ENCODE results near the gene PC. TPM values are rescaled to one million over a fixed set of nuclear protein-coding genes. Genes with fewer than 3 reads are reported as not detected.

The PC gene
- total and polyA plus RNA-seq, 2 donors (not counting 3 experiments of a cell fraction or from before 2014, with no cell fraction given) = 5.5 to 17.5 TPM

GRCh38 chr11:66932543-66932942 is 25.6 kb downstream of the PC start:
- H3K9me1 ChIP-seq (replicated peaks; ENCODE audit: control insufficient read depth, extremely low read depth, insufficient read depth, low read length) = no peaks in the 10 kb centered on the region
- no peaks in the 10 kb centered on the region for H3K79me2 ChIP-seq (ENCODE audit: control insufficient read depth, insufficient read depth, low read length)
- no peaks in the 10 kb centered on the region for H3K9me3 ChIP-seq (replicated peaks; ENCODE audit: control insufficient read depth, insufficient read depth, low read length)
- intact Hi-C loops (cut with micrococcal nuclease) (no loop called here), dilution Hi-C loops (cut with MboI; ENCODE audit: extremely low pct_ligation_motif_present, low sequenced_read_pairs) (no loop called here)
- no peak overlapping the region for H3K27ac ChIP-seq (ENCODE audit: insufficient read depth, low read depth, low read length)
- H3K27me3 ChIP-seq (ENCODE audit: control insufficient read depth in 2 of 2, insufficient read depth in 2 of 2, low read length in 2 of 2) = no peaks in the 10 kb centered on the region
- ChIA-PET POLR2A (interaction anchor here (0.7 kb wide), 2 partner anchors 9 to 365 kb away, joined by 3 to 5 read pairs; no protein-coding TSS in a partner anchor), CTCF (interaction anchor here (1.0 to 1.2 kb wide), 3 partner anchors 10 to 43 kb away, joined by 3 read pairs; no protein-coding TSS in a partner anchor)
- no peak overlapping the region for H3K9ac ChIP-seq (replicated peaks; ENCODE audit: extremely low read depth, insufficient read depth, low read length)
- H3K4me1 ChIP-seq (ENCODE audit: control insufficient read depth, extremely low read depth, insufficient read depth, low read length) = no peaks in the 10 kb centered on the region
- BruUV-seq (replicated peaks) = no TSS peak
- H3K4me2 ChIP-seq (ENCODE audit: insufficient read depth, low read length) = no peak overlapping the region
- no peak overlapping the region for H3K4me3 ChIP-seq (replicated peaks in 1 of 3; ENCODE audit: insufficient read depth in 1 of 3, low read depth in 1 of 3, low read length in 3 of 3)
- DNase-seq (ENCODE audit: low read depth, low spot score) (no peak), FAIRE-seq (no peak)
- H4K20me1 ChIP-seq (replicated peaks; ENCODE audit: control insufficient read depth, extremely low read depth, insufficient read depth, low read length) = no peaks in the 10 kb centered on the region
- H2AFZ ChIP-seq (ENCODE audit: low read depth, low read length) = no peak overlapping the region
- H3K36me3 ChIP-seq (ENCODE audit: control insufficient read depth in 2 of 2, extremely low read depth in 1 of 2, insufficient read depth in 2 of 2, low read length in 2 of 2) = no peaks in the 10 kb centered on the region
- TF ChIP-seq CTCF (IDR thresholded peaks at IDR 0.05; ENCODE audit: extremely low read depth in 1 of 2, insufficient read depth in 1 of 2, low read depth in 1 of 2, low read length in 2 of 2) (no peak), MAX (IDR thresholded peaks at IDR 0.05; ENCODE audit: insufficient read depth, insufficient read length) (no peak), GATA2 (IDR thresholded peaks at IDR 0.05; ENCODE audit: insufficient read depth, insufficient read length, low read depth, low read length) (no peak), FOS (IDR thresholded peaks at IDR 0.05; ENCODE audit: borderline replicate concordance, insufficient read depth, low read length) (no peak), JUN (IDR thresholded peaks at IDR 0.05; ENCODE audit: borderline replicate concordance, insufficient read depth, insufficient read length, low read depth) (no peak), POLR2A (IDR thresholded peaks at IDR 0.05; ENCODE audit: low read depth, low read length) (no peak), EZH2 (IDR thresholded peaks at IDR 0.05; ENCODE audit: borderline replicate concordance, low read depth, low read length, severe bottlenecking) (no peak), POLR2AphosphoS5 (IDR thresholded peaks at IDR 0.05; ENCODE audit: insufficient read depth, low read depth, low read length) (no peak), MYC (IDR thresholded peaks at IDR 0.05; ENCODE audit: low read depth, low read length) (no peak)

All from endothelial cell of umbilical vein (primary cell).